ENCODE data around the gene GABRP. TPM values are rescaled to one million over a fixed set of nuclear protein-coding genes. Genes with fewer than 3 reads are reported as not detected.

The GABRP gene
- total RNA-seq, 1 experiment from 2014 or later: 1.5 TPM

- Histone ChIP-seq H3K23ac (ENCODE audit: insufficient read length, low read depth, low read length) (no peak overlapping the region), H3K79me1 (ENCODE audit: insufficient read depth, low read depth, low read length, poor library complexity, severe bottlenecking) (no peaks in the 10 kb centered on the region), H3K56ac (ENCODE audit: insufficient read length, low read depth, low read length) (no peak overlapping the region), H2BK5ac (ENCODE audit: insufficient read length, low read length) (no peak overlapping the region), H4K20me1 (ENCODE audit: control insufficient read depth, insufficient read depth, insufficient read length) (no peaks in the 10 kb centered on the region), H3K9me3 (ENCODE audit: control insufficient read depth, low read depth, low read length) (no peaks in the 10 kb centered on the region), H3K23me2 (ENCODE audit: insufficient read length, low read depth, low read length, poor library complexity, severe bottlenecking) (no peaks in the 10 kb centered on the region), H3K4ac (ENCODE audit: low read depth, low read length) (no peak overlapping the region), H3K18ac (ENCODE audit: insufficient read length, low read depth, low read length) (no peak overlapping the region), H3K9ac (ENCODE audit: extremely low read depth, insufficient read length, low read length) (no peak overlapping the region), H2BK15ac (ENCODE audit: low read depth, low read length) (no peak overlapping the region), H3T11ph (ENCODE audit: low read length) (no peak overlapping the region), H4K91ac (ENCODE audit: insufficient read length, low read depth, low read length) (no peak overlapping the region), H3K4me1 (ENCODE audit: insufficient read depth, low read length) (peaks cover 9% of the 10 kb centered on the region), H2BK20ac (ENCODE audit: low read depth, low read length, poor library complexity, severe bottlenecking) (no peak overlapping the region), H3K27ac (ENCODE audit: insufficient read length, low read depth, low read length) (no peak overlapping the region), H3K79me2 (ENCODE audit: insufficient read depth, low read length) (no peaks in the 10 kb centered on the region), H3K4me2 (ENCODE audit: insufficient read depth, insufficient read length, low read length) (no peak overlapping the region), H2BK120ac (ENCODE audit: low read depth, low read length, poor library complexity, severe bottlenecking) (no peak overlapping the region), H4K8ac (replicated peaks; ENCODE audit: insufficient read length, low read depth, low read length) (no peak overlapping the region), H2AK5ac (ENCODE audit: insufficient read length, low read length) (no peak overlapping the region), H2BK12ac (ENCODE audit: insufficient read length, low read depth, low read length) (no peak overlapping the region), H2AFZ (ENCODE audit: low read length) (no peak overlapping the region), H3K27me3 (ENCODE audit: insufficient read depth, low read length) (no peaks in the 10 kb centered on the region), H3K14ac (ENCODE audit: insufficient read depth, low read length) (no peak overlapping the region), H4K5ac (ENCODE audit: insufficient read length, low read depth, low read length) (no peak overlapping the region)
- Mint-ChIP-seq H3K9me3 (peaks cover 2 to 4% of the 10 kb centered on the region in 2 experiments; a peak in 4 of 5 replicates), H3K4me3 (no peak overlapping the region; a peak in 1 of 5 replicates), H3K27ac (no peak overlapping the region), H3K36me3 (ENCODE audit: insufficient read depth in 1 of 3, low read depth in 3 of 3) (peaks cover 0 to 7% (median 3%) of the 10 kb centered on the region in 3 experiments; a peak in 5 of 7 replicates), H3K4me1 (peaks cover 23 to 28% of the 10 kb centered on the region in 2 experiments), H3K27me3 (ENCODE audit: low read depth) (no peaks in the 10 kb centered on the region)
- no peak for TF ChIP-seq CTCF (conservative IDR thresholded peaks at IDR 0.05)
- DNase-seq: no peak
- no CpG with 5 or more reads among the region's 3 CpGs for WGBS (ENCODE audit: extremely low coverage, insufficient read length, low lambda C conversion rate)
These were observed 25.0 kb upstream of the GABRP start for GRCh38 chr5:170758481-170758880.
